Body of pancreas (tissue), 4 donors: ENCODE results near the gene UBXN1. TPM values are rescaled to one million over a fixed set of nuclear protein-coding genes. Genes with fewer than 3 reads are reported as not detected.

Experiments
- ATAC-seq: fragments of 150-250 bp; one replicate; pipeline ENCODE4 v1.9.1; 2016
- DNase-seq, 4 donors: peaks; one replicate each; pipeline ENCODE4 v3.0.0-alpha.2; 2019
- H3K27ac ChIP-seq, 4 donors: fragments of 200-600 bp; sonication (generic); 1 replicate in 3 of 4; 2 replicates in 1 of 4; pipeline versions ENCODE4 v1.5.1 to v1.6.1; 2016 to 2019; ENCODE audit warnings: mild to moderate bottlenecking in 1 of 4, mixed read lengths in 1 of 4, moderate library complexity in 1 of 4
- H3K27me3 ChIP-seq, 2 donors: fragments of 200-600 bp; sonication (generic); one replicate each; pipeline ENCODE4 v1.6.0; 2016; ENCODE audit warnings: mild to moderate bottlenecking in 1 of 2
- H3K36me3 ChIP-seq, 2 donors: fragments of 200-600 bp; sonication (generic); replicated peaks in 1 of 2; 2 replicates each; pipeline ENCODE4 v1.5.1; 2016; ENCODE audit warnings: low read depth in 2 of 2; ENCODE audit not compliant: insufficient read depth in 1 of 2
- H3K4me1 ChIP-seq: fragments of 200-600 bp; sonication (generic); one replicate; pipeline ENCODE4 v1.6.0; 2016
- H3K4me3 ChIP-seq, 2 donors: fragments of 200-600 bp; sonication (generic); 1 replicate in 1 of 2; 2 replicates in 1 of 2; pipeline ENCODE4 v1.5.1; 2016 to 2019
- H3K9me3 ChIP-seq, 3 donors: fragments of 200-600 bp; sonication (generic); 1 replicate in 2 of 3; 2 replicates in 1 of 3; pipeline ENCODE4 v1.5.1; 2016
- POLR2A ChIP-seq, 3 donors: fragments of 450-650 bp; IDR thresholded peaks; one replicate each; pipeline ENCODE4 v1.6.1; 2016; ENCODE audit warnings: antibody characterized with exemption in 3 of 3, mild to moderate bottlenecking in 2 of 3
- WGBS, 2 donors: methylation state at CpG; one replicate each; pipeline ENCODE4 v1.1.5; 2017; 5-methylcytosine and 5-hydroxymethylcytosine counted together
- intact Hi-C: fragments of 100-400 bp; cut with DNase I; formaldehyde crosslinking; loops from one replicate; pipeline ENCODE4 v1.15.1; 2023
- total RNA-seq, 2 donors: library from RNA; depleted of rRNA; stranded (reverse); fragments of >200 nt; gene quantifications; one replicate each; pipeline ENCODE4 v1.1.0, GENCODE V29; 2016
- TF ChIP-seq, protein P1 (sequence below), 7 experiments: fragments of 450-650 bp in 4 of 7; fragments of 200-600 bp in 3 of 7; sonication (generic) in 3 of 7; IDR thresholded peaks; one replicate each; pipeline ENCODE4 v1.5.1; 2016 to 2019; ENCODE audit warnings: antibody characterized with exemption in 7 of 7

The UBXN1 gene
- total RNA-seq, 2 donors from 2014 or later: 129 to 204 TPM

DNA sequence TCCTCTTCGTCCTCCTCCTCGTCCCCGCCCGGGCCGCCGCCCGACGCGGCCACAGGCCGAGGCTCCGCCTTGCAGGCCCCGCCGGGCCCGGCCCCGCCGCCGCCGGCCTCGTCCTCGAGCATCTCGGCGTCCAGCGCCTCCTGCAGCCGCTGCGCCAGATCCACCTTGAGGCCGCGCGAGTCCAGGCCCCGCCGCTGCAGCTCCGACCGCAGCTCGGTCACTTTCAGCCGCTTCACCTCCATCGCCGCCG lies 48.0 kb upstream of the UBXN1 start:
- H3K9me3 ChIP-seq: no peaks in the 10 kb centered on the region
- 0% methylated on average over 20 to 23 of the region's 37 CpGs for WGBS, 2 donors
- H3K4me1 ChIP-seq: peaks cover 33% of the 10 kb centered on the region
- peak overlapping the region; percentile 86 to 93 for H3K4me3 ChIP-seq
- no peak for TF ChIP-seq POLR2A (IDR thresholded peaks at IDR 0.05)
- TF ChIP-seq, protein P1, sequence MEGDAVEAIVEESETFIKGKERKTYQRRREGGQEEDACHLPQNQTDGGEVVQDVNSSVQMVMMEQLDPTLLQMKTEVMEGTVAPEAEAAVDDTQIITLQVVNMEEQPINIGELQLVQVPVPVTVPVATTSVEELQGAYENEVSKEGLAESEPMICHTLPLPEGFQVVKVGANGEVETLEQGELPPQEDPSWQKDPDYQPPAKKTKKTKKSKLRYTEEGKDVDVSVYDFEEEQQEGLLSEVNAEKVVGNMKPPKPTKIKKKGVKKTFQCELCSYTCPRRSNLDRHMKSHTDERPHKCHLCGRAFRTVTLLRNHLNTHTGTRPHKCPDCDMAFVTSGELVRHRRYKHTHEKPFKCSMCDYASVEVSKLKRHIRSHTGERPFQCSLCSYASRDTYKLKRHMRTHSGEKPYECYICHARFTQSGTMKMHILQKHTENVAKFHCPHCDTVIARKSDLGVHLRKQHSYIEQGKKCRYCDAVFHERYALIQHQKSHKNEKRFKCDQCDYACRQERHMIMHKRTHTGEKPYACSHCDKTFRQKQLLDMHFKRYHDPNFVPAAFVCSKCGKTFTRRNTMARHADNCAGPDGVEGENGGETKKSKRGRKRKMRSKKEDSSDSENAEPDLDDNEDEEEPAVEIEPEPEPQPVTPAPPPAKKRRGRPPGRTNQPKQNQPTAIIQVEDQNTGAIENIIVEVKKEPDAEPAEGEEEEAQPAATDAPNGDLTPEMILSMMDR (IDR thresholded peaks at IDR 0.05): peak in 1 of 7 experiments; percentile 9
- no peaks in the 10 kb centered on the region for H3K27me3 ChIP-seq
- DNase-seq: no peak
- peaks cover 4 to 17% of the 10 kb centered on the region in 2 donors for H3K36me3 ChIP-seq
- no peak for ATAC-seq
- intact Hi-C loops: no loop called here
- peak overlapping the region; percentile 90 to 99 (median 97) for H3K27ac ChIP-seq

DNA sequence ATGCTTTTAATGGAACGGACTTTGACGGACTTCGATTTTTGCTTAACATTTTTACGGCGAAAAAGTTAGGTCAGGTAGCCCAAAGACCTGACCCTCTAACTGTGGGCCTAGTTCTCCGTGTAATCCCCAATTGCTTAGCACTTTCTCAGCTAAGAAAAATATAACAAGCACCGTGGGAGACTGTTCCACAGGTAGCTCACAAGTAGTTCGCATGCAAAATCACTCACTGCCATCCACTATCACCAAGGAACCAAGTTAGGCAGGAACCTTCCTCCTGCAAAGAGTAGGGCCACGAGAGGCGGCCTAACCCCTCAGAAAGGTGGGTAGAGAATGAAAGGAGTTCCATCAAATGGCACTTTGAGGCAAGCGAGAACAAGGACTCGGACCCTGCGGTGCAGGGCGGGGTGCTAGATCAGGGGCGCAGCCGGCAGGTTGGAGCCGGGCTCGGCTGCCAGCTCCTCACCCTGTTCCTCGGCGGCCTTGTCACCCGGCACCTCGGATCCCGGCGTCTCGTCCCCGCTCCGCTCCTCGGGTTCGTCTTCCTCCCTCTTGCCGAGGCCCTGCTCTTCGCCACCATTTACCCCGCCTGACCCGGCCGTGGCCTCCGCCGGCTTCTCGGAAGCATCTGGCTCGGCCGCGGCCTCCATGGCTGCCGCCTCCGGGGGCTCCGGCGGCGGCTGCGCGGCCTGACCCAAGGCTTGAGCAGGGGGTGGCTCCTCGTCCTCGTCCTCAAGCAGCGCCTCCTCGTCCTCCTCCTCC lies 47.5 kb upstream of the UBXN1 start:
- TF ChIP-seq, protein P1 (IDR thresholded peaks at IDR 0.05): no peak
- no peak for TF ChIP-seq POLR2A (IDR thresholded peaks at IDR 0.05)
- intact Hi-C loops: no loop called here
- Histone ChIP-seq H3K36me3 (peaks cover 7 to 19% of the 10 kb centered on the region in 2 donors), H3K27ac (peak overlapping the region; percentile 90 to 99 (median 97)), H3K27me3 (no peaks in the 10 kb centered on the region), H3K4me1 (peaks cover 32% of the 10 kb centered on the region), H3K9me3 (no peaks in the 10 kb centered on the region), H3K4me3 (peak overlapping the region; percentile 86 to 93)
- ATAC-seq (no peak), DNase-seq (peak in 3 of 4 donors; percentile 25 to 34 (median 28))
- 0 to 1% methylated on average over 18 to 46 of the region's 51 CpGs for WGBS, 2 donors

DNA sequence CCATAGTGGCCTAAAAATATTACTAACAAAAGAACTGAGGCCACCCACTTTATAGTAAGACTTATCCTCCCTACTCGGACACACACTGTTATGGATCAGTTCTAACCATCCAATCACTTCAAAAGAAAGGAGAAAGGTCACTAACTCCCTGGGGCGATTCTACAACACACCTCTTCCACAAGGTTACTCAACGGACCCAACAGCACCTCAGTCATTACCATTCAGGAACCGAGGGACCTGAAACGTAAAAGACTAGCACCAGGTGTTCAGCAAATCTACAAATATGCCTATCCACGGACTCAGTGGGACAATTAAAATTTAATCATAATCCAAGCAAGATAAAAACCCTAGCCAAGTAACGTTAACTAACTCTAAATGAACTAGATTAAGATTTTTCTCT lies 46.8 kb upstream of the UBXN1 start:
- TF ChIP-seq, protein P1 (IDR thresholded peaks at IDR 0.05): no peak
- TF ChIP-seq POLR2A (IDR thresholded peaks at IDR 0.05): no peak
- no peak for ATAC-seq
- Histone ChIP-seq H3K9me3 (no peaks in the 10 kb centered on the region), H3K27me3 (no peaks in the 10 kb centered on the region), H3K4me3 (peak overlapping the region; percentile 86 to 93), H3K36me3 (peaks cover 13 to 25% of the 10 kb centered on the region in 2 donors), H3K27ac (peak overlapping the region in 3 of 4 donors; percentile 90 to 99 (median 97)), H3K4me1 (peaks cover 27% of the 10 kb centered on the region)
- 0% methylated on average over 7 of the region's 7 CpGs for WGBS, 2 donors
- intact Hi-C loops: no loop called here
- no peak for DNase-seq

DNA sequence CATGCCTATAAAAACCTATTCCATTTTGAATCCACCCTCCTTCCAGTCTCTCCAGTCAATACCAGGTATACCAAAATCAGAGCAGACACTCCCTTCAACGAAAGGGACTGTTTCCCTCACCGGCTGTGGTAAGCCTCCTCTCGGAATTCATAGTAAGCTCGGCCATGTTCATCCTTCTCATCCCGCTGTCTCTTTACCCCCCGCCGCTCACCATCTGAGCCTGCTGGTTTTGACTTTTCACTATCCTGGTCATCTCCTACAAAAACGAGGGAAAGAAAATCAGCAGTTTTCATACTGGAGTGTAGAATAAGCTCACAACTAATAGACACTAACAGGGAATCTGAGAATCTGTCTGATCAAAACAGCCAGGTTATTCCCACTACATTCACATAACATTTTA lies 45.3 kb upstream of the UBXN1 start:
- Histone ChIP-seq H3K9me3 (no peaks in the 10 kb centered on the region), H3K4me1 (peaks cover 15% of the 10 kb centered on the region), H3K36me3 (peaks cover 18 to 34% of the 10 kb centered on the region in 2 donors), H3K27ac (no peak overlapping the region), H3K27me3 (no peaks in the 10 kb centered on the region), H3K4me3 (no peak overlapping the region)
- DNase-seq (no peak), ATAC-seq (no peak)
- WGBS, 2 donors: 25 to 32% methylated on average over 8 of the region's 8 CpGs
- intact Hi-C loops: no loop called here
- TF ChIP-seq, protein P1 (IDR thresholded peaks at IDR 0.05): no peak
- TF ChIP-seq POLR2A (IDR thresholded peaks at IDR 0.05): no peak

DNA sequence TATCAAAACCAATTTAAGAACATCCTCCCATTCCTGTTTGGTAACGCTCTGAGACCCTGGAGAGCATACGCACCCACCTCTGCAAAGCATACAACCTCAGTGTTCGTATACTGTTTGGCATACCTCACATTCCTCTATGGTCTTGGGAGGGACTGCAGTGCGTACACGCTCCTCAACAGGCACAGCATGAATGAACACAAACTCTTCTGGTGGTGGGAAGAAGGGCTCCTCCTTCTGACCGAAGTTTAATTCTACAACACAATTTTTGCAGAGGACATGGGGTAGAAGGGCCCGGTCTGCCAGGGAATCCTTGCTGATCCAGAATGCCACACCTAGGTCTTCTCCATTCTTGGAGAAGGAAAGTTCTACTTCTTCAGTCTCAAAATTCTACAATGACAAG lies 43.1 kb upstream of the UBXN1 start:
- ATAC-seq (no peak), DNase-seq (no peak)
- H3K36me3 ChIP-seq: peaks cover 18 to 42% of the 10 kb centered on the region in 2 donors
- H3K4me3 ChIP-seq: no peak overlapping the region
- no peaks in the 10 kb centered on the region for H3K27me3 ChIP-seq
- intact Hi-C loops: no loop called here
- H3K27ac ChIP-seq: no peak overlapping the region
- peaks cover 23% of the 10 kb centered on the region for H3K4me1 ChIP-seq
- no peaks in the 10 kb centered on the region for H3K9me3 ChIP-seq
- WGBS, 2 donors: 60 to 76% methylated on average over 7 of the region's 7 CpGs
- TF ChIP-seq, protein P1 (IDR thresholded peaks at IDR 0.05): no peak
